ENCODE results near the gene GNPDA1.

The GNPDA1 gene

DNA sequence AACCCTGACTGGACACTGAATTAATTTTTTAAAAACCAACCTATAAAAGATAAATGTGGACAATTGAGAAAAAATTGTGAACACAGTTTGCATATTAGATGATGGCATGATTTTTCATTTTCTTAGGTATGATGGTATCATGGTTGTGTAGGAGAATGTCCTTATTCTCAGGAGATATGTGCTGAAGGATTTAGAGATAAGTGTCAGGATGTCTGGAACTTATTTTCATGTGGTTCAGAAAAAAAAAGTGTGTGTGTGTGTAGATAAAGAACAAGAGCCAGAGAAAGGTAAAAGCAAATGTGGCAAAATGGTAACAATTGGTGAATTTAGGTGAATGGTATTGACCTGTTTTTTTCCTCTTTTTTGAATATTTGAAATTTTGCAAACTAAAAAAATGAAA is 4.0 kb downstream of the GNPDA1 start:
- H3K36me3 ChIP-seq (ENCODE audit: insufficient read depth, low read length), result peaks cover 73% of the 10 kb centered on the region
- no peak overlapping the region for H3K9ac ChIP-seq (ENCODE audit: low read depth, low read length)
- H3K27ac ChIP-seq (ENCODE audit: low read depth, low read length), result no peak overlapping the region
- H3K4me1 ChIP-seq (ENCODE audit: insufficient read depth, low read length), result peaks cover 4% of the 10 kb centered on the region; the same call in 1 of the 2 replicates
- H3K4me3 ChIP-seq (ENCODE audit: low read length), result no peak overlapping the region
- no peaks in the 10 kb centered on the region for H3K9me3 ChIP-seq (ENCODE audit: insufficient read depth, low read depth, low read length)
- no peaks in the 10 kb centered on the region for H3K27me3 ChIP-seq (ENCODE audit: insufficient read depth, low read length)

DNA sequence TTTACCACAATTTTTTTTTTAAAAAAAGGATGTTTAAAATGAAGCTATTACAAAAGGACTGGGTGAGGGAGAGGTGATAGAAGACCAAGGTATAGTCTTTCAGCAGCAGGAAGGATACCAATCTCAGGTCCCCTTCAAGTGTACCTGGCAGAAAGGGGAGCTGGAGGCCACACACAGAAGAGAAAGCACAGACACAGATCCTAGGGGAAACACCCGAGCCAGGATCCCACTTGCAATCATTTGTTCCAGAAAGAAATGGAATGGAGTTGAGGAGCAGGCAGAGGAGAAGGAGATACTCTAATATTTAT is 5.6 kb downstream of the GNPDA1 start:
- WGBS, result 100% methylated on average over 1 of the region's 1 CpG
- no peak overlapping the region for H3K4me3 ChIP-seq (ENCODE audit: low read length)
- H3K9ac ChIP-seq (ENCODE audit: low read depth, low read length), result no peak overlapping the region
- no peaks in the 10 kb centered on the region for H3K9me3 ChIP-seq (ENCODE audit: insufficient read depth, low read depth, low read length)
- H3K27ac ChIP-seq (ENCODE audit: low read depth, low read length), result no peak overlapping the region
- no peaks in the 10 kb centered on the region for H3K4me1 ChIP-seq (ENCODE audit: insufficient read depth, low read length)
- no peaks in the 10 kb centered on the region for H3K27me3 ChIP-seq (ENCODE audit: insufficient read depth, low read length)
- peaks cover 87% of the 10 kb centered on the region for H3K36me3 ChIP-seq (ENCODE audit: insufficient read depth, low read length)

- WGBS, result 94% methylated on average over 3 of the region's 3 CpGs
- Histone ChIP-seq H3K27me3 (ENCODE audit: insufficient read depth, low read length) (no peaks in the 10 kb centered on the region), H3K27ac (ENCODE audit: low read depth, low read length) (no peak overlapping the region), H3K9ac (ENCODE audit: low read depth, low read length) (no peak overlapping the region), H3K36me3 (ENCODE audit: insufficient read depth, low read length) (peaks cover 90% of the 10 kb centered on the region), H3K4me3 (ENCODE audit: low read length) (no peak overlapping the region), H3K9me3 (ENCODE audit: insufficient read depth, low read depth, low read length) (no peaks in the 10 kb centered on the region), H3K4me1 (ENCODE audit: insufficient read depth, low read length) (no peaks in the 10 kb centered on the region)
These were observed 6.2 kb downstream of the GNPDA1 start for GRCh38 chr5:142006363-142007236.

DNA sequence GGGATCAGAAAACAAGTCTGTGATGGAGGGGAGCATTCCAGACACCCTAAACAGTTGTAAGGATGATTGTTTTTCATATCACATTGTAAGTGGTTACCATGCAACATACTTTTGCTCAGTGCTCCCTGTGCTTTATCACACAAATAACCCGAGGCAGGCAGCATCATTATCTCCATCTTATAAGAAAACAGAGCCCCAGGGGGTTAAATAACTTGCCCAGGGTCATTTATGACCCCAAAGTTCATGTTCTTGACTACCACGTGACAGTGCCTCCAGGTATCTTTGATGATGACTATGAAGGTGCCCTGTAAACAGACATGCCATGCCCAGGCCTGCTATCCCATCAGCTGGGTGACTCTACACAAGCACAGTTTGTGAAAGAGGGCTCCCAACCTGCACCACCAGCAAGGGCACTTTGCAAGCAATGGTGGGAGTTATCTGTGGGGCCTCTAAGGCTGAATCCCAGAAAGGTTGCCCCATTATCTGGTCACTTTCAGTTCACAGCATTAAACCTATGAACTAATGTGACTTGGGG is 9.5 kb downstream of the GNPDA1 start:
- no peaks in the 10 kb centered on the region for H3K27me3 ChIP-seq (ENCODE audit: insufficient read depth, low read length)
- H3K4me1 ChIP-seq (ENCODE audit: insufficient read depth, low read length), result no peaks in the 10 kb centered on the region
- no peaks in the 10 kb centered on the region for H3K9me3 ChIP-seq (ENCODE audit: insufficient read depth, low read depth, low read length)
- no peak overlapping the region for H3K27ac ChIP-seq (ENCODE audit: low read depth, low read length)
- peaks cover 86% of the 10 kb centered on the region for H3K36me3 ChIP-seq (ENCODE audit: insufficient read depth, low read length)
- H3K4me3 ChIP-seq (ENCODE audit: low read length), result no peak overlapping the region
- H3K9ac ChIP-seq (ENCODE audit: low read depth, low read length), result no peak overlapping the region
- WGBS, result 87% methylated on average over 2 of the region's 2 CpGs

DNA sequence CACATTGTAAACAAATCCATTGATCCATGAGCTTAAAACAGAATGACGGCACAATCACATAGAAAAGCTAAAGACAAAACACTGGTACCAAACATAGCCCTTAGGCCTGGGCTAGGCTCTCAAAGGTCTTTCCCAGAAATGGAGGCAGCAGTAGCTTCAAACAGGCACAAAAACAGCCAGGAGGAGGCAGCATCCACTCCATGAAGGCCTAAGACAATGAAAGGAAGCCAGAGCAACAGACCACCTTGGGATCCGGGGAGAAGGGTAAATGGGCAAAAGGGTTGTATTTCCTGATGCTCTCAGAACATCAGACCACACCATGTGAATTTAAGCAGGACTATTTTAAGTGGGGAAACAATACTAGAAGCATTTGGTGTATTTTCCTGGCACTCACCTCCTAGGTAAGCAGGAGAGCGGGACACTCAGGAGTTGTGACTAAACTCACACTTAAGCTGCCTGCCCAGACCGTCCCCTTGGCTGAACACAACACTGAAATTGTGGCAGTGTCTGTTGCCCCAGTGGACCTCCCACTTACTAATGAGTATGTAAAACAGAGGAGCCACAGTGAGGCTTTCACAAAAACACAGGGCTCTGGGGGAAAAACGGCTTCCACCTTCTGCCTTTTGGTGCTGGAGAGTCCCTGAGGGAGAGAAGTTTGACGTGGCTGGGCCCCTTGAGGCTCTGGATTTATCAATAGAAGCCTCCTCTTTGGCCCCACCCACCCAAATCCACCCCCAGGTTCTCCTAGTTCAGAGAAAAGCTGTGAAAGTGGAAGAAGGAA is 11.9 kb downstream of the GNPDA1 start:
- H3K9ac ChIP-seq (ENCODE audit: low read depth, low read length), result no peak overlapping the region
- whole genome bisulfite sequencing, result 87% methylated on average over 6 of the region's 6 CpGs
- no peaks in the 10 kb centered on the region for H3K4me1 ChIP-seq (ENCODE audit: insufficient read depth, low read length)
- H3K27me3 ChIP-seq (ENCODE audit: insufficient read depth, low read length), result no peaks in the 10 kb centered on the region
- peaks cover 68% of the 10 kb centered on the region for H3K36me3 ChIP-seq (ENCODE audit: insufficient read depth, low read length)
- no peak overlapping the region for H3K4me3 ChIP-seq (ENCODE audit: low read length)
- no peak overlapping the region for H3K27ac ChIP-seq (ENCODE audit: low read depth, low read length)
- no peaks in the 10 kb centered on the region for H3K9me3 ChIP-seq (ENCODE audit: insufficient read depth, low read depth, low read length)

- Histone ChIP-seq H3K36me3 (ENCODE audit: insufficient read depth, low read length) (peaks cover 65% of the 10 kb centered on the region), H3K4me1 (ENCODE audit: insufficient read depth, low read length) (no peaks in the 10 kb centered on the region), H3K9ac (ENCODE audit: low read depth, low read length) (no peak overlapping the region), H3K4me3 (ENCODE audit: low read length) (no peak overlapping the region), H3K9me3 (ENCODE audit: insufficient read depth, low read depth, low read length) (no peaks in the 10 kb centered on the region), H3K27me3 (ENCODE audit: insufficient read depth, low read length) (no peaks in the 10 kb centered on the region), H3K27ac (ENCODE audit: low read depth, low read length) (no peak overlapping the region)
- 94% methylated on average over 1 of the region's 1 CpG for WGBS
These were observed 12.7 kb downstream of the GNPDA1 start for GRCh38 chr5:142000173-142000572.

DNA sequence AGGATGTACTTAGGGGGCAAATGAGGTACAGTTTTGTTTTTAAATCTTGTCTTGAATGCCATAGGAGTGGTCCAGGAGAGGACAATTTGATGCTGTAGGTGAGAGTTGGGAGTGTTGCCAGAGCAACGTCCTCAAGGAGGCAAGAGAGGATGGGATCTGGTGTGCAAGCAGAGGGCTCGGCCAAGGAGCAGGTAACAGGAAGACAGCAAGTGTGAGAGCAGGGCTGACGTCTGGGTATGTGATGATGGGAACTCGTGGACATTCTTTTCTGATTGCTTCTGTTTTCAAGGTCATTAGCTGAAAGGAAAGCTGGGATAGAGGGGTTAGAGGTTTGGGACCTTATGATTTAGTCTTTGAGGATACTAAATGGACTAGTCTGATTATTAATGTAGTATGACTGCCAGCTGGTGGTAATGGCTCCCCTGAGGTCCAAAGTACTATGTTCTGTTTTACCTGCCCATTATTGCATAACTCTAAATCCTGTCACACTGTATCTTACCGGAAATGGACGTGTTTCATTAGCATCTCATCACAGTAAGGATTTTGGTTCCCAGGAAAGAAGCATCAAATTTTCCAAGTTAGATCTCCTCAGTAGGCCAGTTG is 15.4 kb downstream of the GNPDA1 start:
- H3K4me1 ChIP-seq (ENCODE audit: insufficient read depth, low read length), result no peaks in the 10 kb centered on the region
- 74% methylated on average over 6 of the region's 6 CpGs for WGBS
- H3K9me3 ChIP-seq (ENCODE audit: insufficient read depth, low read depth, low read length), result no peaks in the 10 kb centered on the region
- H3K27me3 ChIP-seq (ENCODE audit: insufficient read depth, low read length), result no peaks in the 10 kb centered on the region
- no peak overlapping the region for H3K27ac ChIP-seq (ENCODE audit: low read depth, low read length)
- peaks cover 45% of the 10 kb centered on the region for H3K36me3 ChIP-seq (ENCODE audit: insufficient read depth, low read length)
- H3K9ac ChIP-seq (ENCODE audit: low read depth, low read length), result no peak overlapping the region
- no peak overlapping the region for H3K4me3 ChIP-seq (ENCODE audit: low read length)

GRCh38 chr5:141995656-141996055 is 17.2 kb downstream of the GNPDA1 start:
- Histone ChIP-seq H3K27ac (ENCODE audit: low read depth, low read length) (no peak overlapping the region), H3K36me3 (ENCODE audit: insufficient read depth, low read length) (peaks cover 34% of the 10 kb centered on the region), H3K4me3 (ENCODE audit: low read length) (no peak overlapping the region), H3K9me3 (ENCODE audit: insufficient read depth, low read depth, low read length) (no peaks in the 10 kb centered on the region), H3K4me1 (ENCODE audit: insufficient read depth, low read length) (no peaks in the 10 kb centered on the region), H3K27me3 (ENCODE audit: insufficient read depth, low read length) (no peaks in the 10 kb centered on the region), H3K9ac (ENCODE audit: low read depth, low read length) (no peak overlapping the region)
- WGBS, result 97% methylated on average over 3 of the region's 3 CpGs

DNA sequence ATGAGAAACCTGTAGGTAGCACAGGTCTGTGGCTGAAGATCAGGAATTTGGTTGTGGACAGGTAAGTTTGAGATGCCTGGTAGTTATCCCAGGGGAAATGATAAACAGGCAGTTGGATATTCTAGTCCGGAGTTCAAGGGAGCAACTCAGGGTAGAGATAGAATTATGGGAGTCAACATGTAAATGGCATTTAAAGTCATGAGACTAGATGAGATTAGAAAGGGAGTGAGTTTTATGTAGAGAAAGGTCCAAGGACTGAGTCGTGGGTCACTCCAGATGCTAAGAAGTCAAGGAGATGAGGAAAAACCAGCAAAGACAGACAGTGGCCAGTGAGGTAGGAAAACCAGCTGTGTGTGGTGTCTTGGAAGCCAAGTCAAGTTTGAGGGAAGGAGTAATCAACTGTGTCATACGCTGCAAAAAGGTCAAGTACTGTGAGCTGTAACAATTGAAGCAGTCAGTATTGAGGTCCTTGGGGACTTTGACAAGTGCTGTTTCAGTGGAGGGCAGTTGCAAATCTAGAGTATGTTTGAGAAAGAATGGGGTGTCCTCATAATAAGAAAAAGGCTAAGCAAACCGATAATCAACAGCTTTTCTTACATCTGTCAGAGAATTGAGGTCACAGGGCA is 18.2 kb downstream of the GNPDA1 start:
- Histone ChIP-seq H3K9ac (ENCODE audit: low read depth, low read length) (no peak overlapping the region), H3K36me3 (ENCODE audit: insufficient read depth, low read length) (peaks cover 34% of the 10 kb centered on the region), H3K4me3 (ENCODE audit: low read length) (no peak overlapping the region), H3K27me3 (ENCODE audit: insufficient read depth, low read length) (no peaks in the 10 kb centered on the region), H3K4me1 (ENCODE audit: insufficient read depth, low read length) (no peaks in the 10 kb centered on the region), H3K9me3 (ENCODE audit: insufficient read depth, low read depth, low read length) (no peaks in the 10 kb centered on the region), H3K27ac (ENCODE audit: low read depth, low read length) (no peak overlapping the region)
- WGBS, result 71% methylated on average over 4 of the region's 4 CpGs

GRCh38 chr5:141992349-141992963 is 20.4 kb downstream of the GNPDA1 start:
- Histone ChIP-seq H3K9ac (ENCODE audit: low read depth, low read length) (no peak overlapping the region), H3K4me1 (ENCODE audit: insufficient read depth, low read length) (no peaks in the 10 kb centered on the region)
- WGBS, result no CpG with 5 or more reads among the region's 2 CpGs

More at GRCh38 chr5:141992349-141992963, 20.4 kb downstream of the GNPDA1 start:
- Histone ChIP-seq H3K4me3 (ENCODE audit: low read length) (no peak overlapping the region), H3K36me3 (ENCODE audit: insufficient read depth, low read length) (peaks cover 39% of the 10 kb centered on the region), H3K9me3 (ENCODE audit: insufficient read depth, low read depth, low read length) (no peaks in the 10 kb centered on the region), H3K27ac (ENCODE audit: low read depth, low read length) (no peak overlapping the region), H3K27me3 (ENCODE audit: insufficient read depth, low read length) (no peaks in the 10 kb centered on the region)
